T-helper 9 cell (primary cell): ENCODE results near the gene PLEKHM1.

ENCODE experiments used
- DNase-seq: peaks from one replicate; pipeline ENCODE4 v3.0.0-alpha.2; 2020

The PLEKHM1 gene

GRCh38 chr17:45427181-45427835 lies 63.2 kb downstream of the PLEKHM1 start:
- DNase-seq = no peak

DNA sequence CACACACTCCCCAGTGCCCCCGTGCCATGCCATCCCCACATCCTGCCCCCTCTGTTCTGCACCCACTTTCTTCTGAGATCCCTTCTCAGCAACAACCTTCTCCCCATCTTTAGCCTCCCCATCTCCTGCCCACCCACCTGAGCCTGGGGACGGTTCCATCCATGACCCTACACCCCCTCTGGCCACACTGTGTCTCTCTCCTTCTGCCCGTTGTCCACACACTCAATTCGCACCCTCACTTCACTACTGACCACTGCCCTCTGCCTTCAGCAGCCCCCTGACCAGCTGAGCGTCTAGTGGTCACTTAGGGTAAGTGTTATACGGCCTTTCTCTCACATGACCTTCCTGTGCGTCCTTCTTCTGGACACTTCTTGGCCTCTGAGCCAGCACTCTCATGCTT lies 64.0 kb downstream of the PLEKHM1 start:
- DNase-seq = no peak

DNA sequence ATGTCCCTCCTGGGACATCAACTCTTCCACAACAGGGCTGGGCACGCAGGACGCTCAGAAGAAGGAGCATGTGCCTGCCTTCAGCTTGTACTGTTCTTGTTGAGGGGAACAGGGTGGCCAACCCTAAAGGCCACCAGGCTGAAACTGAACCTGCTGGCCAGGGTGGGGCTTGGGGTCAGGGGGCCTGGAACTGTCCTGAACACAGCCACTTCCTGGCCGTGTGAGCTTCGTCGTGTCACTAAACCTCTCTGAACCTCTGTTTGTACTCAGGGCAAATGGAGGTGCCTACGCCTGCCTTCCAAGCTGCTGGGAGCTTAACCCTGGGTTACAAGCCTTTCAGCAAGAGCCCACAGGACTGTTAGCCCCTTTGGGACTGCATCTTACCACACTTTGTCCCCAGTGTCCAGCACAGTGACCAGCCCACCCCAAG lies 64.5 kb downstream of the PLEKHM1 start:
- DNase-seq = no peak

GRCh38 chr17:45425125-45425983 lies 65.2 kb downstream of the PLEKHM1 start:
- no peak for DNase-seq

GRCh38 chr17:45424769-45425124 lies 65.8 kb downstream of the PLEKHM1 start:
- DNase-seq = no peak

DNA sequence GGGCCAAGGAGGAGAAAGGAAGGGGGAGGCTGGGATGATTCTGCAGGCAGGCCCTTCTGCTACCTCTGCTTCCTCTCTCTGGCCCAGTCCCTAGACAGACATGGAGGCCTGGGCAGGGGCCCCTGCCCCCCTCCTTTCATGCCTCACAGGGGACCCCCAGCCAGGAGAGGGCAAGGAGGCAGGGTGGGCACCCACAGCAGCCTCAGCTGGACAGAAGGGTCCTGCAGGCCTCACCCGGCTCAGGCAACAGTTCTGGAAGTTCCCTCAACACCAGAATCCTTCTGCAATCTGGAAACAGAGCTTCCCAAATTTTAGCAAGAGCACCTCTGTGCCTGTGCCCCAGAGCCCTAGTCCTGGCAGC lies 66.6 kb downstream of the PLEKHM1 start:
- no peak for DNase-seq

DNA sequence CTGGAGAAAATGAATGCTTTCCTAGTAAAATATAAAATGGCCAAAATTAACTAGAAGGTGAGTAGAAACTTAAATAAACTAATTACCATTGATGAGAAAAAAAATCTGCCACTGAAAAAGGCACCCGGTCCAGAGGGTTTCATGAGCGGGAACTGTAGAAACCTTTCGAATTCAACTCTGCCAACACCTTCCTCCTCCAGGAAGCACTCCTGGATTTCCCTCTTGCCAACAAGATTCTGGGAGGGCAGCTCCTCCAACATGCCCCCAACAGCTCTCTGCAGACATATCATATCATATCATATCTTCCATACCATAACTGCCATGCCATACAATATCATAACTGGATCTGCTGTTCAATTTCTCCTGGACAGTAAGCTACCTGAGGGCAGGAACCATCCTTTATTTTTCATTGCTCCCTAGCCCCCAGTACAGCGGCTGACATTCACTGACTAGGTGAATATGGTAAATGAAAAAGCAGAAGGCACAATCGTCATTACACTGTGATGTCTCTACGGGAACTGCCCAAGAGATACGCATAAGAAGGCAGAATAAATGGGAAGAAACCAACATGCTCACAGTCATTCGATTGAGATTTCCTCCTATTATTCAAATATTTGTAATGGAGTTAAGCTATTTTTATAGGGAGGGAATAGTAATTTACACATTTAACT lies 67.1 kb downstream of the PLEKHM1 start:
- no peak for DNase-seq

- DNase-seq = no peak
Measured at GRCh38 chr17:45414990-45415881, 75.3 kb downstream of the PLEKHM1 start.

GRCh38 chr17:45413498-45413923 lies 77.0 kb downstream of the PLEKHM1 start:
- no peak for DNase-seq

DNA sequence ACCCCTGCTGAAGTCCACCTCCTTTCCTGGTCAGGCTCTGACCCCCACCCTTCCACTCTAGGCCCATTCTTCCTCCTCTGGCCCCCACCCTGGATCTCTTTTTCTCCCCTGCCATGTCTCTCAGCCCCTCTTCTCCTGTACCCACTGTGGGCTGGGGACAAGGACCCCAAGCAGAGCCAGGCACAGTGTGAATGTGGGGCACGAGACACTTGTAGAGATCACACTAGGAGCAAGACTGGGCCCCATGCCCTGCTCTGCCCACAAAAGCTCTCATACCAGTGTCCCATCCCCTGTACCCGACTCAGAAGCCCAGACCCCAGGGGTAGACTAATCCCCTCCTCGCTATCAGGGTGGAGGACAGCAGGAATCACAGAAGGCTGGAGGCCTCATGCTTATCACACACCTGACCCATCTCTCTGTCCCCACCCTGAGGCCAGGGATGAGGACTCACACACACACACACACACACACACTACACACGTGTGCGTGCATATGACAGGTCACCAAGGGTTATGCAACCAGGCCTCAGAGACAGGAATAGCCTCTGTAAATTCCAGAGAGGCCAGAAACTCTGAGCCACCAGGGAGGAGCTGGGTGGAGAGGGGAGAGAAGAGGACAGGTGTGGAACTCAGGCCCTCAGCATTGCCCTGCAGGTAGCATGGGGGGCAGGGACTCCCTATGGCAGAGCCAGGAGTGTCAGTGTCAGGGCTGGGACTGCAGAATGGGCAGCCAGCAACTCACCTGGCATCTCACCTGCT lies 79.0 kb downstream of the PLEKHM1 start:
- no peak for DNase-seq

GRCh38 chr17:45410144-45411091 lies 80.1 kb downstream of the PLEKHM1 start:
- peak; percentile 48 for DNase-seq

- DNase-seq = no peak
Measured at GRCh38 chr17:45409659-45410076, 80.9 kb downstream of the PLEKHM1 start.

DNA sequence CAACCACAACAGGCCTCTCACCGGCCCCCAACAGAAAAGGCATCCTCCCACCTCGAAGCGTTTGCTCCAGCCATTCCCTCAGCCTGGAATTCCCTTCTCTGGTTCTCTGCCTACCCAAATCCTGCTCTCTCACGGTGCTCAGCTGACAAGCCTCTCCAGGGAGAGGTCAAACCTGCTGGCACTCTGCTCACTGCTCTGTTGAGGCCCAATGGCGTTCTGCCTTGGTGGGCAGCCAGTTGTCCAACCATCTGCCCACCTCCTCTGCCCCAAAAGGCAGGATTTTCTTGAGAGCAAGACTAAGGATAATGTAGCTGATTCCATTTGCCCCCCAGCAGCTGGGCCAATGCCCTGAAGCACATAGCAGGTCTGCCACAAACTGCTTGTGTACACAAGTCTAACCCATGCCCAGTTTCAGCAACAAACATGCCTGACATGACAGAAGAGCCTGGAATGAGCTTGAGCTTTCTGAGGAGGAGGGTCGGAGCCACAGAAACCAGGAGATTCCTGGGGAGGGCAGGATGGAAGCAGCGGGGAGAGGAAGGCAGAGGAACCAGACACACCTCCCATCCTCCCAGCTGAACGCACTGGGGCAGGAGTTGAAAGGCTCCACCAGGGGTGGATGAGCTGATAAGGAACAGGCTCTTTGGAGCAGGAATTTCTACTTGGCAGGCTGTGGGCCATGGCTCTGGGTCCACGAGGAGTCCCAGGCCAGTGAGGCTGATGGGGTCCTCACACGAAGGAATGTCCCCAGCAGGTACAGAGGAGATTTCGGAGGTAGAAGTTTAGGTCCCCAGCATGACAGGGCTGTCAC lies 81.7 kb downstream of the PLEKHM1 start:
- no peak for DNase-seq

DNA sequence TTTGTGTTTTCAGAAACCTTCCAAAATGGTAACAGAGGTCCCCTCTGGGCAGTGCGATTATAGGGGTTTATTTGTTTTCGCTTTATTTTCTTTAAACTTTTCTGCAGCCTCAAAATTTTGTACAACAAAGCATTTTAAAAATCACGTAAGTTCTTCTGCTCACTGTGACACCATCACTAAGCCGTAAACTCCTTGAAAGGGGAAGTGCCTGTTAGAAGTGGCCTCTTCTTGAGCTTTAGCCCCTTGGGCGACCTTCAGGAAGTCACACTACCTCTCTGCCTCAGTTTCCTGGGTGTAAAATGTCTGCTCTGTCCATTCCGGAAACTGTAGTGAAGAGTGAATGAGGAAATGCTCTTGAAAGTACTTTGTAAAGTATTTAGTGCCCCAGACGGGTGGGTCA lies 84.4 kb downstream of the PLEKHM1 start:
- DNase-seq = no peak

GRCh38 chr17:45405250-45406086 lies 85.1 kb downstream of the PLEKHM1 start:
- DNase-seq = no peak

DNA sequence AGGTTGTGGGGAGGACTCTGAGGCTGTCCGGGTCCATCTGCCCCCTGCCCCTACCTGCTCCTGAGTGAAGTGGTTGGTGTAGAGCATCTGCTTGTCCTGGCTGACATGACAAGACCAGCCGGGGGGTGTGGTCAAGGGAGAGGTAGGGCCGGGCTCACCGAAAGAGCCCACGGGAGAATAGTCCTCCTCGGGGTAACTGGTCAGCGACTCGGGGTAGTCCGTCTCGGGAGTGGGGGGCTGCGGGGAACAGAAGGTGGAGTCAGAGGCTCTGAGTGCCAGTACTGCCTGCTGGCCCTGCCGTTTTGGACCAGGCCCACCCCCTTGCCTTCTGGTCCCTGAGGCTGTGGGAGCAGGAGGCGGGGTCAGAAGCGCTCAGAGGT lies 85.7 kb downstream of the PLEKHM1 start:
- no peak for DNase-seq

GRCh38 chr17:45403906-45404490 lies 86.5 kb downstream of the PLEKHM1 start:
- no peak for DNase-seq

- DNase-seq = no peak
Measured at GRCh38 chr17:45402916-45403315, 87.6 kb downstream of the PLEKHM1 start.

GRCh38 chr17:45398800-45399199 lies 91.7 kb downstream of the PLEKHM1 start:
- DNase-seq = no peak
